GM19452 (cell line): ENCODE results near the gene TMEM40.
"Not testable (repeated sequence)": the region's sequence is repeated elsewhere in the genome, so short reads cannot be mapped to it uniquely, and the experiment has no call there.

Experiments used
- ATAC-seq: cut with Tn5 transposase; IDR thresholded peaks from one replicate; pipeline ENCODE4 v1.9.1; 2021; ENCODE audit not compliant: unreplicated experiment

TMEM40 gene

GRCh38 chr3:12752102-12752501 is 7.0 kb downstream of the TMEM40 start:
- no peak for ATAC-seq

GRCh38 chr3:12751571-12751970 is 7.5 kb downstream of the TMEM40 start:
- no peak for ATAC-seq

- ATAC-seq, result no peak
Observed at GRCh38 chr3:12750658-12751071, 8.4 kb downstream of the TMEM40 start.

- ATAC-seq, result no peak
Observed at GRCh38 chr3:12750223-12750622, 8.8 kb downstream of the TMEM40 start.

- no peak for ATAC-seq
Observed at GRCh38 chr3:12748477-12748876, 10.6 kb downstream of the TMEM40 start.

GRCh38 chr3:12746419-12746818 is 12.6 kb downstream of the TMEM40 start:
- no peak for ATAC-seq

- ATAC-seq, result no peak
Observed at GRCh38 chr3:12744326-12744725, 14.7 kb downstream of the TMEM40 start.

GRCh38 chr3:12743583-12743982 is 15.5 kb downstream of the TMEM40 start:
- no peak for ATAC-seq

- ATAC-seq, result no peak
Observed at GRCh38 chr3:12742330-12743107, 16.5 kb downstream of the TMEM40 start.

GRCh38 chr3:12741209-12741608 is 17.9 kb downstream of the TMEM40 start:
- no peak for ATAC-seq

GRCh38 chr3:12737833-12738232 is 21.2 kb downstream of the TMEM40 start:
- no peak for ATAC-seq

GRCh38 chr3:12737319-12737718 is 21.7 kb downstream of the TMEM40 start:
- no peak for ATAC-seq

- no peak for ATAC-seq
Observed at GRCh38 chr3:12734960-12735359, 24.1 kb downstream of the TMEM40 start.

GRCh38 chr3:12733566-12733965 is 25.5 kb downstream of the TMEM40 start:
- ATAC-seq, result no peak

GRCh38 chr3:12730506-12731242 is 28.4 kb downstream of the TMEM40 start:
- ATAC-seq, result no peak

- ATAC-seq, result no peak
Observed at GRCh38 chr3:12729051-12729651, 29.9 kb downstream of the TMEM40 start.

GRCh38 chr3:12727937-12728336 is 31.1 kb downstream of the TMEM40 start:
- ATAC-seq, result no peak

GRCh38 chr3:12727481-12727880 is 31.6 kb downstream of the TMEM40 start:
- ATAC-seq, result no peak

- ATAC-seq, result no peak
Observed at GRCh38 chr3:12725436-12725835, 33.6 kb downstream of the TMEM40 start.

GRCh38 chr3:12724794-12725193 is 34.3 kb downstream of the TMEM40 start:
- ATAC-seq, result no peak

- not testable (repeated sequence) for ATAC-seq
Observed at GRCh38 chr3:12723362-12723761, 35.7 kb downstream of the TMEM40 start.

- ATAC-seq, result no peak
Observed at GRCh38 chr3:12722226-12722625, 36.8 kb downstream of the TMEM40 start.
